Left colon (tissue), 2 donors: ENCODE results near the gene TSPAN32. TPM values are rescaled to one million over a fixed set of nuclear protein-coding genes. Genes with fewer than 3 reads are reported as not detected.
"Not testable (repeated sequence)": the region's sequence is repeated elsewhere in the genome, so short reads cannot be mapped to it uniquely, and the experiment has no call there.

ENCODE experiments used
- ATAC-seq: fragments of 200-7000 bp; cut with Tn5 transposase; one replicate; pipeline ENCODE4 v1.9.1; 2020; ENCODE audit warnings: mild to moderate bottlenecking, moderate library complexity
- DNase-seq, 2 donors: peaks; one replicate each; pipeline ENCODE4 v3.0.0-alpha.2; 2020
- intact Hi-C, 2 donors: fragments of 100-400 bp; cut with DNase I in 1 of 2; cut with micrococcal nuclease in 1 of 2; formaldehyde crosslinking; loops; one replicate each; pipeline versions ENCODE4 v1.11.2 to v1.14.0; 2022; cut with DNase I, micrococcal nuclease
- total RNA-seq, 2 donors: library from RNA; stranded (reverse); fragmentation: NEBNext Ultra II Directional; extraction: Animal tissue kit (Norgen Biotek cat#: 25700); gene quantifications; one replicate each; pipeline ENCODE4 v1.2.1, GENCODE V29; 2021
- donor health status: DM: no; HTN: no; CAD: no.
- donor health status: DM: yes; HTN: yes; CAD: no.

The TSPAN32 gene
- total RNA-seq, 2 donors from 2014 or later = 1.3 TPM; not detected in 1

DNA sequence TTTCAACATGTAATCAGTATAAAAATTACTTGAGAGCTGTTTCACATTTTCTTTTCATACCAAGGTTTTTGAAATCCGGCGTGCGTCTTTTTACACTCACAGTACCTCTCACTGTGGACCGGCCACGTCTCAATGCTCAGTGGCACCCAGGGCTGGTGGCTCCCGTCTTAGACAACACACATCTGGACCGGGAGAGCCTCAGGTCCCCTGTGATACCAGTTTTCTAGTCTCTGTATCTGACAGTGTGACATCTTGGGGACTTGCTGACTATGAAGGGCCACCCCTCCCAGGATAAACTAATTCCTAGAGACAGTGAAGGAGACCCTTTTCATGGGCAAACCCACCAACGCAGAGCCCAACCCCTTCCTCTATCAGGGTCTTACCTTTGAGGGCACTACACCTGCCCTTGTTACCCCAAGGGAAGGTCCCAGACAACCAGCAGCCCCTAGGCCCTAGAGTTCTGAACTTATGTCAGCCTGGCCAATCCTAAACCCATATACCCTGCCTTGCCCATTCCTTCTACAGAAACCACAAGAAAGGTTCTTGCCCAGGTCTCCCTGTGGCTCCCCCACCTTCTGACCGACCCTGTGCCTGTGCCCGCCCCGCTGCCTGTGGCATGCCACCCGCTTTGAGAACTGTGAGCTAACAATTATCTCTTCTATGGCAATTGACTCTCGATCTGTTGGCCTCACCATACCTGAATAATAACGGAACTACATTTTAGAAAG, 25.4 kb upstream of the TSPAN32 start:
- DNase-seq (no peak), ATAC-seq (no peak)

DNA sequence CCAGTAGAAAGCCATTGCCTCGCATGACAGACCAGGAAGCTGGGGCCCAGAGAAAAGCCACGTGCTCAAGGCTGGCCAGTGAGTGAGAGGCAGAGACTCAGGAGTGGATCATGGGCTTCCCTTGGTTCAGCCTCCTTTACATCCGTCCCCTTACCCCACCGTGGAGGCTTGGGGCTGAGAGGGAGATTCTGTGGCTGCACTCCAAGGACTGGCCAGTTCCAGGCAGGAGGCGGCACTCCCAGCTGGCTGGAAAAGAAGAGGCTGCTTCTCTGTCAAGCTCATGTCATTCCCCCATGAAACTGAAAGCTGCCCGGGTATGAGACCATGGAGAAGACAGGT, 24.8 kb upstream of the TSPAN32 start:
- no peak for ATAC-seq
- peak in 1 of 2 donors; percentile 2 for DNase-seq
- intact Hi-C loops = no loop called here

More for the DNA sequence above, 25.4 kb upstream of the TSPAN32 start:
- intact Hi-C loops = no loop called here

DNA sequence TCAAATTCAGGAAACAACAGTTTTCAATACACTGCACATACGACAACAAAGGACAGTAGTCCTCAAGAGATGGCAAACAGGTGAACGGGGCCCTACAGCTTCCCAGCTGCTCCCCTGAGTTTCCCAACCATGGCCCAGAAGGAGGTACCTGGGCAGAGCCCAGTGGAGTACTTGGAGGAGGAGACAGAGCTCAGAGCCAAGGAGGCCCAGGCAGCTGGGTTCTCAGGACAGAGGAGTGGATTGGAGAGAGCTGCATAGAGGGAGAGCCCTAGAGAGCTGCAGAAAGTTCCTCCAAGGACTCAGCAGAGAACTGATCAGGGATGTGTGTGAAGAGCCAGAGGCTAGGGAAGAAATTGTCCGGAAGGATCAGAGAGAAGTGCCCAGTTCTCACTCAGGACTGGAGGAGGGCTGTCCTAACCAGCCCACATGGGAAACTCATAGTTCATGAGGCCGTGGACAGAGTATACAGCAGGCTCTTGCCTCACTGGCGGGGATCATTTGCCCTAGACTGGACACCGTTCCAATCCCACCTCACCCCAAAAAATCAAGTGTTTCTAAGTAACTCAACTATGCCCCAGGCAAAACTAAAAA, 23.8 kb upstream of the TSPAN32 start:
- ATAC-seq (no peak), DNase-seq (no peak)
- intact Hi-C loops = no loop called here

DNA sequence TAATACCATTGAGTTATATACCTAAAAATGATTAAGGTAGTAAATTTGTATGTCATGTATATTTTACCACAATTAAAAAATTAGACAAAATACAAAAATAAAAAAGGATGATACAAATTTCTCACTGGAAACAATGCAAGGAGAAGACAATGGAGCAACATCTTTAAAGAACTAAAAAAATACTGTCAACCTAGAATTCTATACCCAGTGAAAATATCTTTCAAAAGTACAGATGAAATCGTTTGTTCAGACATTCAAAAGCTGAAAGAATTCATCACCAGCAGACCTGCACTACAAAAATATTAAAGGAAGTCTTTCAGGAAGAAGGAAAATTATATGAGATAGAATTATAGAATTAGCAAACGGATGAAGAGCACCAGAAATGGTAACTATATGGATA, 21.6 kb upstream of the TSPAN32 start:
- ATAC-seq = no peak
- intact Hi-C loops = no loop called here
- DNase-seq = no peak

DNA sequence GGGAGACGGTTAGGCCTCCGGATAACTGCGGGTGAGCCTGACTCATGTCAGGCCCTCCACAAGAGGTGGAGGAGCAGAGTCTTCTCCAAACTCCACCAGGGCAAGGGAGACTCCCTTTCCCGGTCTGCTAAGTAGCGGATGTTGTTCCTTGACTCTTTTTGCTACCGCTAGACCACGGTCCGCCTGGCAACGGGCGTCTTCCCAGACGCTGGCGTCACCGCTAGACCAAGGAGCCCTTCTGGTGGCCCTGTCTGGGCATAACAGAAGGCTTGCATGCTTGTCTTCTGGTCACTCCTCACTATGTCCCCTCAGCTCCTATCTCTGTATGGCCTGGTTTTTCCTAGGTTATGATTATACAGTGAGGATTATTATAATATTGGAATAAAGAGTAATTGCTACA, 15.5 kb upstream of the TSPAN32 start:
- intact Hi-C loops, DNase-seq, ATAC-seq: not testable (repeated sequence)

DNA sequence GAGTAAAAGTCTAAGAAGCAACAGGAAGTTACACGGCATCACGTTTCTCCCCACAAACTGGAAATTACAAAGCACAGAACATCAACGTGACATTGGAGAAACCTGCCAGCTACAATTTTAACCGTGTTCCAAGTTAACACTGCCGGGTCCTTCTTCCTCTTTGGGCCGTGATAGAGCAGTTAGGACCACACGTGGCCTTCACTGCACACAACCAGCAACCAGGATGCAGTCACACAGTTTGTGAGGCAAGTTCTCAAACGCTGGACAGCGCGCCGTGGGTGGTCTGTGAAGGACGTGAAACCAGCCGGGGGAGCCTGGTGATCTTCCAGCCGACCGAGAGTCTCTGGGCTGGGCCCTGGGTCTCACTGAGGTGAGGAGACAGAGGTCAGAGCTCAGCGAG, 14.7 kb upstream of the TSPAN32 start:
- no peak for ATAC-seq
- DNase-seq = peak; percentile 14 to 23
- intact Hi-C loops = no loop called here

DNA sequence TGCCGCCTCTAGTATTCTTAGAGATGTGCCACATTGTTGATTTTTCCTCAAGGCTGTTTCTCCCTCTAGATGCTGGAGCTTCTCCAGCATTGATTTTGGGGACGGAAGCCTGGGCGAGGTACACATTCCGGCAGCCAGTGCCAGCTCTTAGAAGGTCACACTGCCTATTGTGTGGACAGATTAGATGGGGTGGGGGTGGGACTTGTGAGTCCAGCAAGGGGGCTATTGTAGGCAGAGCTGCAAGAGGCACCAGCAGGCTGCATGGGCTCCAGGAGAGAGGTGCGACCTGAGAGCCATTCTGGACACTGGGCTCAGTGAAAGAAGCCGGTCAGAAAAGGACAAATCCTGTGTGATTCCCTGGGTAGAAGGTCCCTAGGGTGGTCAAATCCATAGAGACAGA, 12.5 kb upstream of the TSPAN32 start:
- DNase-seq (no peak), ATAC-seq (no peak)
- intact Hi-C loops = no loop called here

DNA sequence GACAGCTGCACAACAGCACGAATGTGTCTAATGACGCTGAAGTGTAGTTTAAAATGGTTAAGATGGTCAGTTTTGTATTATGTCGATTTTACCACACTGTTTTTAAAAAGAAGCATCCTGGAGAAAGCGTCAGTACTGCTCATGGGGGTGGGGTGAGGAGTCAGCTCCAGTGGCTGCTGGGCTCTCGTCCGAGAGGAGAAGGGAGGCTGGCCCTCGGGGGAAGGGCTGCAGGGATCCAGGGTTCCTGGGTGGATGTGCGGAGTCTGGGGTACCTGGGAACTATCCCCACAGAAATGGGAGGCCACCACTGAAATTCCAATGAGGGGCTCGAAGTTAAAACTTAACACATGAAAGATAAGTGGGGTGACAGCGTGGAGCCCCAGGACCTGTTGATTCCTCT, 12.0 kb upstream of the TSPAN32 start:
- no peak for ATAC-seq
- intact Hi-C loops = loop anchor here in 1 of 2 donors (10.0 kb wide), 1 partner anchor 95 kb away; no protein-coding TSS in a partner anchor
- DNase-seq = no peak

DNA sequence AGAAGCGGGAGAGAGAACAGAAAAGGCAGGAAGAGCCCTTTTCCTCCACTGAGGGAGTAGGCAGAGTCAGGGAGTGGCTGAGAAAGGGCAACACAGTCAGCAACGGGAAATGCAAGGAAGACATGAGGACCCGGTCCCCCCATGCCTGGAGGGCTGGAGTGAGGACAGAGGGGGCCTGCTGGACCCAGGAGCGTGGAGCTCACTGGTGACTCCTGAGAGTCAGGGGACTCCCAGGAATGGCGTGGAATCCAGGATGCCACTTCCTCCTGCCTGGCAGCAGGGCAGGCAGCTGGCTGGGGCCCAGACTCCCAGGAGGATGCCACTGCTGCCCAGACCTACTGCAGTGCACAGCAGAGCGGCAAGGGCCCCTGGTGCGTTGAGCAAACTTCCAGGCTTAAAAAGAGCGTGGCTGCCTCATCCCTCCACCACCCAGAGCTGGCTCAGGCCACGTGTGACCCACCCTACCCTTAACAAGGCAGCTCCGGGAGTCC, 11.4 kb upstream of the TSPAN32 start:
- ATAC-seq = no peak
- DNase-seq = peak in 1 of 2 donors; percentile 2
- intact Hi-C loops = loop anchor here in 1 of 2 donors (10.0 kb wide), 1 partner anchor 96 kb away; no protein-coding TSS in a partner anchor

DNA sequence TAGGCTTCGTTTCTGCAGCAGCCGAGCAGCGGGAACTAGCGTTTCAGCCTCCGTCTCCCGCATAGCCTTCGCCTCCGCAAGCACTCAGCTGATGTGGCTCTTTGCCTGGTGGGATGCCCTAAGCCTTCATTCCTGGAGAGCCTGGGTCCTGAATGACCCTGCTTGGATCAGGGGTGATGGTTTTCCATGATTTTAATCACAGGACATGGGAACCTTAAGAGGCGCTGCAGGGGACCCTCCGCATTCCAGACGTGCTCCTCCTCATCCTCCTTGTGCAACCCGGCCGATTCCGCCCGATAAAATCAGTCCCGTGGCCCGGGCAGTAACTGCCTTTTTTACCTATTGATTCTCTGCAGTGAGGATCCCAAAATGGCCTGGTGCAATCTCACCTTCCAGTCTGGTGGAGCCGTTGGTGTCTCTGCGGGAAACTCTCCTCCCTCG, 8.3 kb upstream of the TSPAN32 start:
- intact Hi-C loops = loop anchor here in 1 of 2 donors (10.0 kb wide), 1 partner anchor 99 kb away; no protein-coding TSS in a partner anchor
- DNase-seq (no peak), ATAC-seq (no peak)

DNA sequence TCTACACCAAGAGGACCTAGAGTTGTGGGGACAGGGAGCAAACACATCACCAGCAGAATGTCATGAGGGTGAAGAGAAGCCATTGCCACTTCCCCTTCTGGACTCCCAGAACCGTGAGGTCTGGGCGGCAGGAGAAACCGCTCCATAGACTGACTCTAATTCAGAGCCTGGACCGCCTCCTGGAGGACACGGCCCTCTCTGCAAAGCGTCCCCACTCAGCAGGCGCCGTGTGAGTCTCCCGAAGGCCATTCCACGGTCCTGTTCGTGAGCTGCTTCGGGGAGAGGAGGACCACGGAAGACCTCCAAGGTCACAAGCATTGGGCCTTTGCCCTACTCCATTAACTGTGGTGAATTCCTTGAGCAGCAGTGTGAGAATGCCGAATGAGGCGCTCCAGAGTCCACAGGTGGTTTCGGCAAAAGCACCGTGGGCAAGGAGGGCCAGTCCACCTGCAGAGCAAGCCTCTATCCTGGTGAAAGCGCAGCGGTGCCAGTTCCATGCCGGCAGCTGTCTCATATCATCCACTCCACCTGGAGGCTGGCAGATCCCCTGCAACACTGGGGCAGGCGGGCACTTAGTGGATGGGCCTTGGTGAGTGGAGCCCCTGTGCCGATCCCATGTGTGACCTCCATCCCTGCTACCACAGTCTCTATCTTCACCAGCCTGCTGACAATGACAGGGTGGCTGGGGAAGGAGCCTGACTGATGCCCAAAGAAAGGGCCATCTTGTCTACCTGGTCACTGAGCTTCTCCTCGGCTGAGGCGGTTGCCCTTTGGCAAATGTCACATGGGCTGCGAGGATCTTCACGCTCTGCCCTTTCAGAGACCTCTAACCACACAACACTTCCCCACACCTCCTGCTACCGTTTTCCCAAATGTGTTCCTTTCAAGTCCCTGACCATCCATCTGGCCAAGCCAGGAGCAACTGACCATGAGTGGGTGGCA, 7.6 kb upstream of the TSPAN32 start:
- ATAC-seq = no peak
- intact Hi-C loops = loop anchor here in 1 of 2 donors (10.0 kb wide), 1 partner anchor 99 kb away; no protein-coding TSS in a partner anchor
- DNase-seq = peak; percentile 8 to 22

DNA sequence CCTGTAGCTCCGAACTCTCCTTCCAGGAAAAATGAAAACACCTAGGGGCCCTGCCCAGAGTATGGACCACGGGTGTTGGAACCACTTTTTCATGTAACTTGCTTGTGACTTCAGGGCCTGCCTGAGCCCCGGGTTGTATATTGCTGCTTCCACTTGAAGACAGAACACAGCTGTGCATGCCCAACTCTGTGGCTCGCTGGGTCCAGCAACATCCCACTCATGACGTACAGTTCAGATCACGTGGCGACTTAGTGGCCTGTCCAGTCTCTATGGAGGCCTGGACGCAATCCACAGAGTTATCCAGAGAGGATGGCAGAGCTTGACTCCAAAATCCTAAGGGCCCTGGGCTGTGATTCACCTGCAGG, 6.9 kb upstream of the TSPAN32 start:
- DNase-seq (peak; percentile 3 to 19), ATAC-seq (no peak)
- intact Hi-C loops = loop anchor here in 1 of 2 donors (10.0 kb wide), 1 partner anchor 100 kb away; no protein-coding TSS in a partner anchor

DNA sequence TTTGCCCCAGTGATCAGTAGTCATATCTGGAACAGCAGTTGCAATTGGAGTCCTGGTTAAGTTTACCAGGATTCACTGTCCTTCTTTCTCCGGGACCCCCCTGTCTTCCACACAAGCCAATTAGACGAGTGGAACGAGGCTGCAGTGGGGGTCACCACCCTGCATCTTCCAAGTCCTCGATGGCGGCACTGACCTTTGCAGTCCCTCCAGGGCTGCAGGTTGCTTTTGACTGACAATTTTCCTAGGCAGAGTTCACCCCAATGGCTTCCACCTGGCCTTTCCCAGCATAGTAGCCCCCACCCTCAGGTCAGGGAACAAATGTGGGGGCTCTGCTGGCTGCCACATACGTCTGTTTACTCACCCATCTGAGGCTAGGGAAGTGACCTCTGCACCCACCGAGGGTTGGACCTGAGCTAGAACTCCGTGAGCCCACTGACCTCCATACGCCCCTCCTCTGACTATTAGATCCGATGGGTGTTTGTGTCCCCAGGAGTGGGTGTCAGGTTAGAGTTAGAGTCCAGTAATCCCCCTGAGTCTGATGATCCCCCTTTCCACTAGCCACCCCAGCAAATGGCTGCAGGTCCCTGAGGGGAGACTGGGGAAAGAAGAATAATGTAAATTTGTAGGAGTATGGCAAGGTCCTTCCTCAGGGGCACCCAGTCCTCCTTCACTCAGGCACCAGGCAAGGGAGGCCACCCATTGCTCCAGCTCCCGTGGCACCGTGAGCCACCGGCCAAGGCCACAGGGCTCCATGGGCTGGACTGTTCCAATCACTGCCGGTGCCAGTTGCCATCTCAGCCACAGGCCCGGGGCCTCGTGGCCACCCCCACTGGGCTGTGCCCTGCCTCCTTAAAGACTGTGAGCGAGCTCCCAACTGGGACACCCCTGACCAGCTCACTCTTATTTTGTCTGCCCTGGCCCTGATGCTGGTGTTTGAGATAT, 5.6 kb upstream of the TSPAN32 start:
- ATAC-seq = no peak
- no peak for DNase-seq
- intact Hi-C loops = loop anchor here in 1 of 2 donors (10.0 kb wide), 1 partner anchor 101 kb away; no protein-coding TSS in a partner anchor

DNA sequence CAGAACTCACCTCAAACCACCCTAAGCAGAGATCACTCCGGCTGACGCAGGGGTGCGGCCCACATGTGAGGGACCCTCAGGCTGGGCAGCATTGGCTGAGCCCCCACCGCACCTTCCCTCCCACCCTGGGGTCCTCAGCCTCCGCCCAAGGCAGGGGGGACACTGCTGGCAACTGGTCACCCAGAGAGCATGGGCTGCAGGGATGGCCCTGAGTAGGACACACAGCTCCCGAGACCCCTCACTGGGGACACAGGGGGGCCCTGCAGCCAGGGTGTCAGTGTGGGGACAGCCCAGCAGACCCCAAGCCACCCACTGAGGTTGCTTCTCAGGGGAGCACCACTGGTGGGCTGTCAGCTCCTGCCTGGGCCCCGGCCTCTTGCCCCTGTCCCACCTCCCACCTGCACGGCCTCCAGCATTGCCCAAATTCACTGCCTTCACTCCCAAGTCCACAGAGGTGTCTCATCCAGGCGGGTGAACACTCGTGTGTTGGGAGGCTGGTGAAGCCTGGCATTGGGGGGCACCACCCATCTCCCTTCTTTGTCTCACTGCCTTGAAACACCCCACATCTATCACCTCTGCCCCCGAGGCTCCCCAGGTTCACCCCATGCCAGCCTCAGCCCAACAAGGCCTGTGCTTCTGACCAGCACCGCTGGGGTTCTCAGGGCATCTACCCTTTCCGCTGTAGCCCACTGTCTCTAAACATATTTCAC, 4.7 kb upstream of the TSPAN32 start:
- no peak for ATAC-seq
- intact Hi-C loops = loop anchor here in 1 of 2 donors (10.0 kb wide), 1 partner anchor 102 kb away; no protein-coding TSS in a partner anchor
- peak in 1 of 2 donors; percentile 2 for DNase-seq

DNA sequence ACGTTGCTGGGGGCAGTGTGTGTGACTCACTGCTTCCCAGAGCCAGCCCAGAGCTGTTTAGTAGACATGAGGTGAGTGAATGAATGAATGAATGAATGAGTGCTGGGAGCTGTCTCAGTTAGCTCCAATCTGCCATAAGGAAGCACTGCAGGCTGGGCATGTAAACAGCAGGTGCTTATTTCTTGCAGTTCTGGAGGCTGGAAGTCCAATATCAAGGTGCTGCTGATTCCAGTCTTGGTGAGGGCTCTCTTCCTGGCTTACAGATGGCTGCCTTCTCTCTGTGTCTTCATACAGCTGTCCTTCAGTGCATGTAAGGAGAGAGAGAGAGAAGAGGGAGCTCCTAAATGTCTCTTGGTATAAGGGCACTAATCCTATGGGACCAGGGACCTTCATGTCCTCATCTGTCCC, 4.2 kb upstream of the TSPAN32 start:
- intact Hi-C loops = loop anchor here in 1 of 2 donors (10.0 kb wide), 1 partner anchor 103 kb away; no protein-coding TSS in a partner anchor
- ATAC-seq = no peak
- no peak for DNase-seq

DNA sequence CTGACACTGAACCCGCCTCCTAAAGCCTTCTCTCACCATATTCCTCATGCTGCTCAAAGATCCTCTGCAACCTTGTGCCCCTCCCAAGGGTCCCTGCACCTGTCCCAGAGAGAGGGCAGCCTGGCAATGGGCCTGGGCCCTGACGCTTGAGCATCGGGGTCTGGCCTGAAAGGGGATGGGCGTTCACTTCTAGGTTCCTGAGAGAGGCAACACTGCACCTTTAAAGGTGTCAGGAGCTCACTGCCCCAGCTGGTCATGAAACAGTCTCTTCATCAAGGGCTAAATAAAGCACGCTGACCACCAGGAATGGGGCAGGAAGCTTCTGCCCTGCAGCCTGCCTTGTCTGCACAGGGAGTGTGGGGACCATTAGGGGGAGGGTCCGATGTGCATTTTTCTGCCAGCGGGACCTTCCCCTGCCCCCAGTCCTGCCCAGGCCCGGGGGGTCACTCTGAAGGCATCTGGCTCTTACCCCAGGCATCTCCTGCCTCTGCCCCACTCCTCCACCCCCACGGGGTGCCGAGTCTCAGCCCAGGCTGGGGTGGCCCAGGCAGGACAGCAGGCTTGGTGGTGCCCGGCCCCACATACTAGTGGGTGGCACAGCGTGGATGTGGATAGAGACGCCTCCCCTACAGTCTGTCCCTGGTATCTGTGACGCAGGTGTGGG, 3.5 kb upstream of the TSPAN32 start:
- intact Hi-C loops = loop anchor here in 1 of 2 donors (10.0 kb wide), 1 partner anchor 103 kb away; no protein-coding TSS in a partner anchor
- peak in 1 of 2 donors; percentile 5 for DNase-seq
- no peak for ATAC-seq
